Endothelial cell of umbilical vein (primary cell): ENCODE data around the gene PDE6D.

ENCODE experiments used
- CTCF ChIP-seq, 2 donors: IDR thresholded peaks; 1 replicate in 1 of 2; 2 replicates in 1 of 2; pipeline ENCODE4 v1.5.1; 2011; ENCODE audit warnings: low read length in 2 of 2, mild to moderate bottlenecking in 2 of 2, moderate library complexity in 2 of 2, control low read depth in 1 of 2, inconsistent platforms in 1 of 2, low read depth in 1 of 2; ENCODE audit not compliant: insufficient read depth in 1 of 2; ENCODE audit errors: extremely low read depth in 1 of 2
- GATA2 ChIP-seq: IDR thresholded peaks from 2 replicates; pipeline ENCODE4 v1.7.0; 2011; ENCODE audit warnings: low read depth, mild to moderate bottlenecking, moderate library complexity, mixed read lengths, low read length; ENCODE audit not compliant: insufficient read length, insufficient read depth
- POLR2A ChIP-seq: IDR thresholded peaks from 2 replicates; pipeline ENCODE4 v1.6.1; 2012; ENCODE audit warnings: low read depth, mild to moderate bottlenecking, control low read depth, low read length

- TF ChIP-seq POLR2A (no peak), CTCF (IDR thresholded peaks at IDR 0.05; ENCODE audit: extremely low read depth in 1 of 2, insufficient read depth in 1 of 2, low read depth in 1 of 2, low read length in 2 of 2) (no peak), GATA2 (no peak)
Measured at GRCh38 chr2:231717281-231718171, 63.6 kb downstream of the PDE6D start.
